OCI-M1 (cell line): ENCODE results near the gene SLC2A14.
"Not testable (repeated sequence)": the region's sequence is repeated elsewhere in the genome, so short reads cannot be mapped to it uniquely, and the experiment has no call there.

ENCODE experiments used
- DNase-seq: peaks from one replicate; lab custom pipeline; 2025; lab: John Stamatoyannopoulos, UW

Gene SLC2A14

GRCh38 chr12:7870335-7870734 is 2.4 kb downstream of the SLC2A14 start:
- DNase-seq, result no peak

- peak; percentile 23 for DNase-seq
Observed at GRCh38 chr12:7869137-7869536, 3.6 kb downstream of the SLC2A14 start.

GRCh38 chr12:7868391-7868790 is 4.3 kb downstream of the SLC2A14 start:
- no peak for DNase-seq

- peak; percentile 33 for DNase-seq
Observed at GRCh38 chr12:7864601-7865150, 8.0 kb downstream of the SLC2A14 start.

- DNase-seq, result not testable (repeated sequence)
Observed at GRCh38 chr12:7862814-7863348, 9.8 kb downstream of the SLC2A14 start.

GRCh38 chr12:7862301-7862700 is 10.4 kb downstream of the SLC2A14 start:
- DNase-seq, result not testable (repeated sequence)

GRCh38 chr12:7859552-7859951 is 13.2 kb downstream of the SLC2A14 start:
- DNase-seq, result no peak

GRCh38 chr12:7857971-7858370 is 14.7 kb downstream of the SLC2A14 start:
- DNase-seq, result no peak

- no peak for DNase-seq
Observed at GRCh38 chr12:7856516-7856915, 16.2 kb downstream of the SLC2A14 start.

- DNase-seq, result peak; percentile 49
Observed at GRCh38 chr12:7853557-7853956, 19.2 kb downstream of the SLC2A14 start.

- not testable (repeated sequence) for DNase-seq
Observed at GRCh38 chr12:7851622-7852081, 21.1 kb downstream of the SLC2A14 start.

GRCh38 chr12:7850099-7850498 is 22.6 kb downstream of the SLC2A14 start:
- not testable (repeated sequence) for DNase-seq

GRCh38 chr12:7848098-7848422 is 24.7 kb downstream of the SLC2A14 start:
- not testable (repeated sequence) for DNase-seq

GRCh38 chr12:7847226-7848097 is 25.3 kb downstream of the SLC2A14 start:
- DNase-seq, result not testable (repeated sequence)

GRCh38 chr12:7844116-7844515 is 28.6 kb downstream of the SLC2A14 start:
- no peak for DNase-seq

- not testable (repeated sequence) for DNase-seq
Observed at GRCh38 chr12:7843583-7843982, 29.1 kb downstream of the SLC2A14 start.

- DNase-seq, result not testable (repeated sequence)
Observed at GRCh38 chr12:7843149-7843548, 29.6 kb downstream of the SLC2A14 start.

GRCh38 chr12:7842444-7842843 is 30.3 kb downstream of the SLC2A14 start:
- not testable (repeated sequence) for DNase-seq

- not testable (repeated sequence) for DNase-seq
Observed at GRCh38 chr12:7839848-7840247, 32.9 kb downstream of the SLC2A14 start.

- DNase-seq, result not testable (repeated sequence)
Observed at GRCh38 chr12:7839226-7839625, 33.5 kb downstream of the SLC2A14 start.

- DNase-seq, result no peak
Observed at GRCh38 chr12:7837366-7837765, 35.3 kb downstream of the SLC2A14 start.

- no peak for DNase-seq
Observed at GRCh38 chr12:7835766-7836165, 36.9 kb downstream of the SLC2A14 start.

GRCh38 chr12:7835116-7835515 is 37.6 kb downstream of the SLC2A14 start:
- no peak for DNase-seq
